ENCODE results near the gene ME3. TPM values are rescaled to one million over a fixed set of nuclear protein-coding genes. Genes with fewer than 3 reads are reported as not detected.

Gene ME3
- total RNA-seq, 4 donors from 2014 or later, result 1.9 to 11.0 (median 6.0) TPM

DNA sequence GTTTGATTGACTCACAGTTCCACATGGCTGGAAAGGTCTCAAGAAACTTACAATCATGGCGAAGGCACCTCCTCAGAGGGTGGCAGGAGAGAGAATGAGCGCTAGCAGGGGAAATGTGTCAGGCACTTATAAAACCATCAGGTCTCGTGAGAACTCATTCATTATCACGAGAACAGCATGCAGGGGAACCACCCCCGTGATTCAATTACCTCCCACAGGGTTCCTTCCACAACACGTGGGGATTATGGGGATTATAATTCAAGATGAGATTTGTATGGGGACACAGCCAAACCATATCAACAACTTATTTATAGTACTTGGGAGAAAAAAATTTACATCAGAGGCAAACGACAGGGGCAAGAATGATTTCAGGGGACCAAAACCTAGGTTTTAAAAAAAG lies 3.0 kb downstream of the ME3 start:
- intact Hi-C loops (cut with DNase I; ENCODE audit: low total_unique reads), result no loop called here
- no peak for TF ChIP-seq POLR2A (IDR thresholded peaks at IDR 0.05)
- TF ChIP-seq, protein P1, sequence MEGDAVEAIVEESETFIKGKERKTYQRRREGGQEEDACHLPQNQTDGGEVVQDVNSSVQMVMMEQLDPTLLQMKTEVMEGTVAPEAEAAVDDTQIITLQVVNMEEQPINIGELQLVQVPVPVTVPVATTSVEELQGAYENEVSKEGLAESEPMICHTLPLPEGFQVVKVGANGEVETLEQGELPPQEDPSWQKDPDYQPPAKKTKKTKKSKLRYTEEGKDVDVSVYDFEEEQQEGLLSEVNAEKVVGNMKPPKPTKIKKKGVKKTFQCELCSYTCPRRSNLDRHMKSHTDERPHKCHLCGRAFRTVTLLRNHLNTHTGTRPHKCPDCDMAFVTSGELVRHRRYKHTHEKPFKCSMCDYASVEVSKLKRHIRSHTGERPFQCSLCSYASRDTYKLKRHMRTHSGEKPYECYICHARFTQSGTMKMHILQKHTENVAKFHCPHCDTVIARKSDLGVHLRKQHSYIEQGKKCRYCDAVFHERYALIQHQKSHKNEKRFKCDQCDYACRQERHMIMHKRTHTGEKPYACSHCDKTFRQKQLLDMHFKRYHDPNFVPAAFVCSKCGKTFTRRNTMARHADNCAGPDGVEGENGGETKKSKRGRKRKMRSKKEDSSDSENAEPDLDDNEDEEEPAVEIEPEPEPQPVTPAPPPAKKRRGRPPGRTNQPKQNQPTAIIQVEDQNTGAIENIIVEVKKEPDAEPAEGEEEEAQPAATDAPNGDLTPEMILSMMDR (IDR thresholded peaks at IDR 0.05), result no peak

DNA sequence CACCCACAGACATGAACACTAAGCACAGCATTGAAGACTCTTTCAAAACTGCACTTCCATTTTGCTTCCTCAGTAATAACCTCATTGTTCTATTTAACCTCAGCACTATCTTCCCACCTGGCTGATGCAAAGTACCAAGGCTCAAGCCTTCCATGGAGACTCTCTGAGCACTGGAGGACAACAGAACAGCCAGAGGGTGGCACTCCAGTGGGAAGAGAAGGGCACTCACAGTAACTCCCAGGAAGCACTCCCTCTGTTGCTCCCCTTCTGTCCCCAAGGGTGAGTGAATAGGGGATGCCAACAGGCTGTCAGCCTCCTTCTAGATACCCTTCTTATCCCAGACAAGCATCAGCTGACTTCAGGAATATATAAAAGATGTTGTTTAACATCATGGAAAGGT lies 3.5 kb downstream of the ME3 start:
- TF ChIP-seq, protein P1 (IDR thresholded peaks at IDR 0.05), result no peak
- TF ChIP-seq POLR2A (IDR thresholded peaks at IDR 0.05), result no peak
- no peak overlapping the region for H3K4me3 ChIP-seq (ENCODE audit: low read depth, poor library complexity, severe bottlenecking)
- no peak for DNase-seq (ENCODE audit: low spot score in 2 of 2)
- intact Hi-C loops (cut with DNase I; ENCODE audit: low total_unique reads), result no loop called here

More for the DNA sequence above, 3.0 kb downstream of the ME3 start:
- DNase-seq (ENCODE audit: low spot score in 2 of 2), result no peak
- WGBS, 2 donors, result 65 to 67% methylated on average over 7 of the region's 7 CpGs
- H3K4me3 ChIP-seq (ENCODE audit: low read depth, poor library complexity, severe bottlenecking), result no peak overlapping the region

DNA sequence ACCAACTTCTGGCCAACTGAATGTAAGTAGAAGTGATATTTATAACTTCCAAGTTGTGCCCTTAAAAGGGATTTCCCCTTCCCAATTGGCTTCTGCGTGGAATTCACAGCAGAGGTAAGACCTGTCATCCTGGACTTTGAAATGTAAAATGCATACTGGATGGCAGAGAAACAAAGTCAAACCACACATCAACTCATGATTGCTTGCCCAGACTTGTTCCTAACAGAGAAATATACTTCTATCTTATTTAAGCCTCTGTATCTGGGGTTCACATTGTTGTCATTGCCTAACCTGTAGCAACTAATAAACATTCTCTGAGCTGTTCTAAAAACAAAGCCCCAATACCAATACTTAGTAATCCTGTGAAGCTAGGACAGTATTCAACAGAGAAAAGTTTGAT lies 6.2 kb downstream of the ME3 start:
- H3K4me3 ChIP-seq (ENCODE audit: low read depth, poor library complexity, severe bottlenecking), result no peak overlapping the region
- no peak for TF ChIP-seq POLR2A (IDR thresholded peaks at IDR 0.05)
- TF ChIP-seq, protein P1 (IDR thresholded peaks at IDR 0.05), result no peak
- DNase-seq (ENCODE audit: low spot score in 2 of 2), result no peak
- WGBS, 2 donors, result 36 to 55% methylated on average over 1 of the region's 1 CpG
- intact Hi-C loops (cut with DNase I; ENCODE audit: low total_unique reads), result no loop called here

DNA sequence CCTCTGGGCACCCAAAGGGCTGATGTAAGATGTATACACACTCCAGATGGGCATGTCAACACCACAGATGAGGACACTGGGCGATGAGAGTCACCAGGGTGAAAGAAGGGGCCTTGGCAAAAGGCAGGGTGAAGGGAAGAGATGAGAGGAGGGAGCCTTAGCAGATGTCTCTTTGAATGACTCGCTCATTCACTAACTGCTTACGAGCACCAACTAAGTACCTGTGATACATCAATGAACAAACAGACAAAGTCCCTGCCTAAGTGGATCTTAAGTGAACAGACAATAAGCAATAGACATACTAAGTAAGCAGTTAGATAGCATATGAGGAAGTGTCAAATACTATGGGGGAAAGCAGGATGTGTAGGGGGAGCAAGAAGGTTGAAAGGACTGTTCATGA lies 7.5 kb downstream of the ME3 start:
- intact Hi-C loops (cut with DNase I; ENCODE audit: low total_unique reads), result no loop called here
- DNase-seq (ENCODE audit: low spot score in 2 of 2), result no peak
- 97% methylated on average over 3 of the region's 3 CpGs for WGBS, 2 donors
- TF ChIP-seq, protein P1 (IDR thresholded peaks at IDR 0.05), result no peak
- TF ChIP-seq POLR2A (IDR thresholded peaks at IDR 0.05), result no peak
- H3K4me3 ChIP-seq (ENCODE audit: low read depth, poor library complexity, severe bottlenecking), result no peak overlapping the region

DNA sequence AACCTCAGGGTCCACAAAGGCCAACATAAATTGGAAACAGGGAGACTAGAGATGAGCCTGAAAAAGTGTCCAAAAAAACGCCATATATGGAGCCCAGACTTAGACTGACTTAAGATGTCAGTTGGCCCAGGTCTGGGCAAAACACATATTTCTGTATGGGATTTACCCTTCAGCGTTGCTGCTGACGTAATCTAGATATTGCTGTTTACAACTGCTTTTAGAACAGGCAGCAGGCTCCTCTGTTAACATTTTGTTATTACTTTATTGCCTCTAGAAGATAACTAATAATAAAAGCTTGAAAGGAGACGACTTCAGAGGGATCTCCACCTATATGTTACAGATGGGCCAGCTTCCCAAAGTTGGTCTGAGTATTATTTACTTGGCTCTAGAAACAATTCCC lies 8.7 kb downstream of the ME3 start:
- DNase-seq (ENCODE audit: low spot score in 2 of 2), result no peak
- H3K4me3 ChIP-seq (ENCODE audit: low read depth, poor library complexity, severe bottlenecking), result no peak overlapping the region
- intact Hi-C loops (cut with DNase I; ENCODE audit: low total_unique reads), result no loop called here
- TF ChIP-seq, protein P1 (IDR thresholded peaks at IDR 0.05), result no peak
- TF ChIP-seq POLR2A (IDR thresholded peaks at IDR 0.05), result no peak
- WGBS, 2 donors, result 56 to 64% methylated on average over 4 of the region's 4 CpGs

DNA sequence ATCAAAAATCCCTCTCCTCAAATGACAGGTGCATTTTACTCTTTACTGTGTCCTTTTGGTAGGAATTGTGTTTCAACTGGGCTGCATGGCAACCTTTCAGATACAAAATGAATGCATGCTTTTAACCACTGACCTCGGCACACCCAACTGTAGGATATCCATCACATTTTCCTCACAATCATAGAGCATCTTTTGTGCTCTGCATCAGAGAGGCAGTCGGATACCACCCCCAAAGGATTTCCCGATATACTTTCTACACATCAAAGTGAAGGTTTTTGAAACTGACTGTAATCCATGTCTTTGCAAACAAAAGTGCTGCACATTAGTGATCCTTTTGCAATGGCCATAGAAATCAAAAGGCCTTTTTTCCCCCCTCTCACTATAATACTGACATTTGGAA lies 9.1 kb downstream of the ME3 start:
- TF ChIP-seq, protein P1 (IDR thresholded peaks at IDR 0.05), result no peak
- TF ChIP-seq POLR2A (IDR thresholded peaks at IDR 0.05), result no peak
- intact Hi-C loops (cut with DNase I; ENCODE audit: low total_unique reads), result no loop called here
- DNase-seq (ENCODE audit: low spot score in 2 of 2), result no peak
- H3K4me3 ChIP-seq (ENCODE audit: low read depth, poor library complexity, severe bottlenecking), result no peak overlapping the region
- 88% methylated on average over 3 of the region's 3 CpGs for whole genome bisulfite sequencing, 2 donors

All from lower leg skin (tissue), 4 donors.